NCI-H2196 (cell line): Measurements from ENCODE around the gene STX5.
A peak's percentile ranks its signal among the peaks of the same experiment; 100 is the strongest.
"Not testable (repeated sequence)": the region's sequence is repeated elsewhere in the genome, so short reads cannot be mapped to it uniquely, and the experiment has no call there.

Source experiments
- DNase-seq: peaks from one replicate; lab custom pipeline; 2025; ENCODE audit not compliant: unreplicated experiment; lab: John Stamatoyannopoulos, UW

Gene STX5

DNA sequence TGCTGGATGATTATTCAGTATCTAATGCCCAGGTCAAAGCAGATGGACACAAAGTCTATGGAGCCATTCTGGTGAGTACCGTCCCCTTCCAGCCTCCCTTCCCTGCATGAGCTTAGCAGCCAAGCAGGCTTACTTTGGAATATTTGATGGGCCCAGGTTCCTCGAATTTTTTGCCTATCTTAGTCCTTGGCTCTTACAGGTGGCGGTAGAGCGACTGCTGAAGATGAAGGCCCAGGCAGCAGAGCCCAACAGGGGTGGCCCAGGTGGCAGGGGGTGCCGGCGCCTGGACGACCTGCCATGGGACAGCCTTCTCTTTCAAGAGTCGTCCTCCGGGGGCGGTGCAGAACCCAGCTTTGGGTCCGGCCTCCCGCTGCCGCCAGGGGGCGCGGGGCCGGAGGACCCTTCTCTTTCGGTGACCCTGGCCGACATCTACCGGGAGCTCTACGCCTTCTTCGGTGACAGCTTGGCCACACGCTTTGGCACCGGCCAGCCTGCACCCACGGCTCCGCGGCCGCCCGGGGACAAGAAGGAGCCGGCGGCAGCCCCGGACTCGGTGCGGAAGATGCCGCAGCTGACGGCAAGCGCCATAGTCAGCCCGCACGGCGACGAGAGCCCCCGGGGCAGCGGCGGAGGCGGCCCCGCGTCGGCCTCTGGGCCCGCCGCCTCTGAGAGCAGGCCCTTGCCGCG, 45.4 kb downstream of the STX5 start:
- peak; percentile 94 for DNase-seq

DNA sequence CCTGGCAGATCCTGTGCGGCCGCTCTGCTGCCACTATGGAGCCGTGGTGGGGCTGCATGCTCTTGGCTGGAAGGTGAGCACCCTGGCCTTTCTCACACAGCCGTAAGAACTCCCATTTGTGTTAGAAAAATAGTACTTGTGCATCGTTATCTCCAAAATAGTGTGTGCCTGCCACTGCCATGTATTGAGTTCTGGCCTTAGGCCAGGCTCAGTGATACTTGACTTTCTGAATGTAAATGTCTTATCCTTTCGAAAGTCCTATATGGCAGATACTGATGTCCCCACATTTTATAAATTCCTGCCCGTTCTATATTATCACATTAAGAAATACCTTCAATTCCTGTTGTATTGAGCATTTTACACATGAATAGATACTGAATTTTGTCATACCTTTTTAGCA, 49.1 kb downstream of the STX5 start:
- no peak for DNase-seq

DNA sequence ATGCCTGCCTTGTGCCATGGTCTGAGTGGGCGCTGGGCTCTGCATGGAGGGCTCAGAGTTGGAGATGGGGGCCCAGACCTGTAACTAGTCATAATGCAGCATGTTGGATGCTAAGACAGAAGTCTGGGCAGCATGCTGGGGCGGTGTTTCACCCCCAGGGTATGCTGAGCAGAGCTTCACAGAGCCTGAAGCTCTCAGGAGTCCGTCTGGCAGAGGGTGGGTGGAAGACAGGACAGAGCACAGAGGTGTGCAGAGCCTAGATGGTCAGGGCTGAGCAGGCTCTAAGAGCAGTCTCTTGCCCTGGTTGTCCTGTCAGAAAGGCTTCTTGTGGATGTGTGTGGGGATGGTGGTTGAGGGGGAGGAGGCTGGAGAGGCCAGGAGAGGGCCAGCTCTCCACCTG, 53.4 kb downstream of the STX5 start:
- DNase-seq: no peak

DNA sequence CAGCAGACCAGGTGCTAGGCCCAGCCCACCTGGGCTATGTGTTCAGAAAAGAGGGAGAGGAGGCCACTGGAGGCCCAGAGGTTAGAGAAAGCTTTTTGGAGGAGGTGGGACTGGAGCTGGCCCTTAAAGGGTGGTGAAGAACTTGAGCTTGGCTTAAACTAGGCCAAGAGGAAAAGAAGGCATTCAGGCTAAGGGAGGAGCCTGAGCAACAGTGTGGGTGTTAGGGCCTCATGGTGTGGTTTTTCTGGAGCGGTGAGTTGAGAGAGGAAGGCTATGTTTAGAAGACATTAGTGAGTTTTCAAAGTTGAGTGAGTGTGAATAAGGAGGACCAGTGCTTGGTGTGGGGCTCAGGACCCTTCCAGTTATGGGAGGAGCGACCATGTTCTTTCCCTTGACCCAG, 54.5 kb downstream of the STX5 start:
- no peak for DNase-seq

DNA sequence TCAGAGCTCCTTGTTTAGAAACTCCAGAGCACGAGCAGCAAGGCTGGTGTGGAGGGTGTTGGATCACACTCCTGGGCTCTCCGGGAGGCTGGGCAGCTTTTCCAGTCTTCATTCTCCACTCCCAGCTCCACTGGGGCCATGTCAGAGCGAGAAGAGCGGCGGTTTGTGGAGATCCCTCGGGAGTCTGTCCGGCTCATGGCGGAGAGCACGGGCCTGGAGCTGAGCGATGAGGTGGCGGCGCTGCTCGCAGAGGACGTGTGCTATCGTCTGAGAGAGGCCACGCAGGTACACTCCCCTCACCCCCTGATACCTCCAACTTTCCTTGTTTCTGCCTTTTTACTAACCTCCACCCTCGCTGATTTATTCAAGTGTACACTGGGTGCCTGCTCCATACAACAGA, 56.2 kb downstream of the STX5 start:
- DNase-seq: no peak

DNA sequence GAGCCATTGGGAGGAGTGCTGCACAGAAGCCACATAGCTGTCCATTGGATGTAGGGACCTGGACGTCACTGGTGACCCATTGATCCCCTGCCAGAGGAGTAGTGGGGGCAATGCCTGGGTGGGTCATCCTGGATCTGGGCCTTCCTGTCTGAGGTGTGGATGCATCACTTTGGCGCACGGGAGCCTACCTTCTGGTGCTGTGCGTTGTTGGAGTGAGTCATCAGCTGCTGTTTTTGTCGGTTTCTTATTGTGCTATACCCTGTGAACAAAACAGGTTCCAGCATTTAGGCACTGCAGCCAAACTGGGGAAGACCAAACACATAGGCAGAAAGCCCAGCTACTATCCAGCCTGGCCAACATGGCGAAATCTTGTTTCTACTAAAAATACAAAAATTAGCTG, 57.4 kb downstream of the STX5 start:
- DNase-seq: no peak

DNA sequence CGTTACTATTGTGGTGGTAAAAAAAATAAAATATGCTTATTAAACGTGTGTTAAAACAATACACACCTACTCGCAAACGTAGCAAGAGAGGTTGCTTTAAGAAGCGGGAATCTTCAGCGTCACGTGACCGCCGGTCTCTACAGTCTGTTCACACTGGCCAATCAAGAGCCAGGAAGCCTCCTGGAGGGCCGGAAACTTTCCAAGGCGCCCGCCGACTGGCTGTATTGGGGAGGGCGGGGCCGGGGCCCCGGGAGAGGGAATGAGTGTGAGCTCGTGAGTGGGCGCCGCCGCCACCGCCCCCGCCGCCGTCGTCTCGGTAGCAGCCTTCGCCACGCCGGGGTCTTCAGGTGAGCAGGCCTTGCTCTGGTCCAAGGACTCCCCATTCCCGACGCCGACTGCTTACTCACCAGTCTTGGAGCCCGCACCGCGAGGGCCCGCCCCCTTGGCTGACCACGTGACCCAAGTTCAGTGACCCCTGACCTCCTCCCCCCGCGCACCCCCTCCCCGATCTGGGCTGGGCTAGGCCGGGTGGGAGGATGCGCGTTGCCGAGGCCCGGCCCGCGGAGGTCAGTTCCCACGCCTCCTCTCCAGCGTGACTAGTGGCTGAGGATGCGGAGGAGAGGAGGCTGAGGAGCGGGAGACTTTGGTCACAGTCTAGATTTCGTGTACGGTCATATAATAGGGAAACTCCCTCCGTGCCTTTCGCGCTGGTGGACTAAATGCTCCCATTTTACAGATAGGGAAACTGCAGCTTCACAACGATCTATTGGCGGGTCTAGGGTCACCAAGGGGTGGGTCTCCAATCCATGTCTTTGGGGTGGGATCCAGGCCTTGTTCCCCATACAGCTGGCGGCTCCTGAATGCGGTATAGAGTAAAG, 60.5 kb downstream of the STX5 start, which contains the start of gene TAF6L:
Gene TAF6L (plus strand): TSS at position 253 of the 878 bp plus-strand sequence. CDS start 4,388 bp downstream, outside the sequence.
- peak; percentile 97 for DNase-seq

DNA sequence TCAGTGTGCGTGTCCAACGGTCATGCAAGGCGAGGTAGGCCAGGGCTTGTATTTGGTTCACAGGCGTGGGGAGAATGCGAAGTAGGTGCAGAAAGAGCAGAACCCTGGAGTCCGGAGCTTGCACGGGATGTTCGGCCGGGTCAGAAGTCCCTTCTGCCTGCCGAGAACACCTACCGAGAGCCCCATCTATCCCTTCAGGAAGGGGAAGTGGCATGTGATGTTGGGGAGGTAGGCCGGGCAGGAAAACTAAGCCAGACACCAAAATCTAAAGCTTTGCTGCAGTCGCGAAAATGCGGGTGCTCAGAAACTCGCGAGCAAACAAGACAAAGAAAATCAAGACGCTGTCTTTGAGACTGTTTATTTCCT, 61.1 kb downstream of the STX5 start:
- peak; percentile 48 for DNase-seq

DNA sequence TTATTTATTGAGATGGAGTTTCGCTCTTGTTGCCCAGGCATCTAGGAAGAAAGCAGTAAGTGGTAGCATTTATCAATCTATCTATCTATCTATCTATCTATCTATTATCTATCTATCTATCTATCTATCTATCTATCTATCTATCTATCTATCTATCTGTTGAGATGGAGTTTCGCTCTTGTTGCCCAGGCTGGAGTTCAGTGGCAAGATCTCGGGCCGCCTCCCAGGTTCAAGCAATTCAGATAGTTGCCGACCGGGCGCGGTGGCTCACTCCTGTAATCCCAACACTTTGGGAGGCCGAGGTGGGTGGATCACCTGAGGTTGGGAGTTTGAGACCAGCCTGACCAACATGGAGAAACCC, 71.0 kb downstream of the STX5 start:
- not testable (repeated sequence) for DNase-seq

DNA sequence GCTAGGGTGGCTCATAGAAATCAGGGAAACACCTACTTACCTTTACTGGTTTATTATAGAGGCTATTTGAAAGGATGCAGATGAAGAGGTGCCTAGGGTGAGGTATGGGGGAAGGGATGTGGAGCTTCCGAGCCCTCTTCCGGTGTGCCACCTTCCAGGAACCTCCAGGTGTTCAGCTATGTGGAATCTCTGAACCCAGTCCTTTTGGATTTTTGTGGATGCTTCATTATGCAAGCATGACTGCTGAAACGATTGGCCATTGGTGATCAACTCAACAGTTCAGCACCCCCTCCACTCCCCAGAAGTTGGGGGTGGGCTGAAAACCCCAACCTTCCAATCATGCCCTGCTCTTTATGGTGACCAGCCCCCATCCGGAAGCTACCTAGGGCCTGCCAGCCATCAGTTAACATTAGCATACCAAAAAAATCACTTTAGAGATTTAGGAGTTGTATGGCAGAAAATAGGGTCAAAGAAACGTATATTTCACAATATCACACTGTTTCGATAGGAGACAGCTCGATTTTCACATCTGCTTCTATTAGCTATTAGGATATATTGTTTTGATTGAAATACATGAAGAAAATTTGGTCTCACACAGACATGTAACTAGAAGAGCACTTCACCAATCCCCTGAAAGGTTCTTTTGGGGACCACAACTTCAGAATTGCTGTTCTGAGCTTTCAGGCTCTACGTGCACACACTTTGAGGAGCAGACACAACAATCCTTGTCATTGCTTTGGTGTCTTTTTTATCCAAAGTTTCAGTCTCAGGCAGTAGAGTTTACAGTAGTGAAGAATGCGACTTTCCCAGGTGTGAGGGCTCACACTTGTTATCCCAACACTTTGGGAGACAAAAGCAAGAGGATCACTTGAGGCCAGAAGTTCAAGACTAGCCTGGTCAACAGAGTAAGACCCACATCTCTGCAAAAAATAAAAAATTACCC, 73.7 kb downstream of the STX5 start:
- no peak for DNase-seq
